HG03097 (cell line): ENCODE results near the gene KIF25.
"Not testable (repeated sequence)": the region's sequence is repeated elsewhere in the genome, so short reads cannot be mapped to it uniquely, and the experiment has no call there.

Experiments
- ATAC-seq: cut with Tn5 transposase; IDR thresholded peaks from one replicate; pipeline ENCODE4 v1.9.1; 2021; ENCODE audit not compliant: unreplicated experiment, low FRiP score

The KIF25 gene

DNA sequence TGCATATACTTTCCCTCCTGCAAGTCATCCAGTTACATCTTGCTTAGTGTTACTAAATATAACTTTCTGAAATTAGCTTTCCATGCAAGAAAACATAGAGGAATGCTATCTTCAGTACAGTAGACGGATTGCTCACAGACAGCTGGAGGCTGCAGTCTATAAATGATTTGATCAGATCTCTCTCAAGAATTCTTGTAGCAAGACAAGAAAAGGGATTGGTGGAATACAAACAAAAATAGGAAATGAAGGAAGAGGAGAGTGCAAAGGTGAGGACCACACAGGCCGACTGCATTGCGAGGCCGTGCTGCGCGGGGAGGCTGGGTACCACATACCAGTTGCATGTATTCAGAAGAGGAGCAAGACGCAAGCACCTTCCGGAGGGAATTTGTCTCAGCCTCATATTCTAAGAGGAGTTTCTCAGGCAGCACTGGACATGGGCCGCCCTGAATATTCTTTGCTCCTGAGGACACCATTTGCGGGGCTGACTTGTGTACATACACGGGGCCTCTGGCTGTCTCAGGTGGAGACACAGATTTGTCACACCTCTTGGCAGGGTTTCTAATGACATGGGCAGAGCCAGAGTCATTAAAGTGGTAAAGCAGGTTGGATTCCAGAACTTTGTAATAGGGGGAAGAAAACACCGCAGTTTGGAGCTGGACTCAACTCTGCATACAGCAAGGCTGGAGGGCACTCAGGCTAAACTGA, 22.7 kb upstream of the KIF25 start:
- ATAC-seq: no peak

DNA sequence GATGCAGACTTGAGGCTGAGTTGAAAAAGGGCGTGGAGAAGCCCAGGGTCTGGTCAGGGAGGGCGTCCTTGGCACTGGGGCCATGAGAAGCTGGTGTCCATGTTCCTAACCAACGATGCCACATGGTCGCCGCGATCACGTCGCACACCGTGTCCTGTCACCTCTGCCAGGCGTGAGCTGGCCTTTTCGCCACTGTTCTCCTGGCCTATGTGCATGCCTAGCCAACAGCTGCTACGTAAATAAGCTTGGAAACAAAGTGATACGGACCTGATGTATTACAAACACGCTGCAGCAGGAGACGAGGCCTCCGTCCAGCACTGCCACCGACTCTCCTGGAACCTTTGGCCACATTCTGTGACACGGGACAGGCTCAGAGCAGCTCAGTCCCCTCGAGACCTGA, 22.0 kb upstream of the KIF25 start:
- no peak for ATAC-seq

DNA sequence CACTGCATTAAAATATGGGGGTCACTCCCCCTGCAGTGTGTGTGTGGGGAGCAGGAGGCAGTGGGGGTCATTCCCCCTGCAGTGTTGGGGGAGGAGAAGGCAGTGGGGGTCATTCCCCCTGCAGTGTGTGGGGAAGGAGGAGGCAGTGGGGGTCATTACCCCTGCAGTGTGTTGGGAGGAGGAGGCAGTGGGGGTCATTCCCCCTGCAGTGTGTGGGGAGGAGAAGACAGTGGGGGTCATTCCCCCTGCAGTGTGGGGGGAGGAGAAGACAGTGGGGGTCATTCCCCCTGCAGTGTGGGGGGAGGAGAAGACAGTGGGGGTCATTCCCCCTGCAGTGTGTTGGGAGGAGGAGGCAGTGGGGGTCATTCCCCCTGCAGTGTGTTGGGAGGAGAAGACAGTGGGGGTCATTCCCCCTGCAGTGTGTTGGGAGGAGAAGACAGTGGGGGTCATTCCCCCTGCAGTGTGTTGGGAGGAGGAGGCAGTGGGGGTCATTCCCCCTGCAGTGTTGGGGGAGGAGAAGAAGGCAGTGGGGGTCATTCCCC, 21.3 kb upstream of the KIF25 start:
- not testable (repeated sequence) for ATAC-seq

DNA sequence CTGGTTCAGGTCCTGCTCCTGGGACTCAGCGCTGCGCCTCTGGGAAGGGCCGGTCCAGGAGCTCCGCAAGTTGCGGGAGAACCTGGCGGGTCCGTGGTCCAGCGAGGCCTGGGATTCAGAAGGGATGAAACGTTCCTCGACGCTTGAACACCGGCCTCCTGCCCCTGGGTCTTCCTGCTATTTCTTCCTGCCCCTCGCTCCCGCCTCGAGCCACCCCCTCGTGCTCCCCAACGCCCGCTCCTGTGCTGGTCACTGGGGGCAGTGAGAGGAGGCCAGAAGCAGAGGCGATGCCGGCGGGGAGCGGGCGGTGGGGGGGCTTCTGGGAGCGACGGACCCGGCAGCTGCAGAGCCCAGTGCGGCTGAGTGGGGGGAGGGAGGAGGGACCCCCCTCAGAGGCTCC, 20.8 kb upstream of the KIF25 start:
- no peak for ATAC-seq

DNA sequence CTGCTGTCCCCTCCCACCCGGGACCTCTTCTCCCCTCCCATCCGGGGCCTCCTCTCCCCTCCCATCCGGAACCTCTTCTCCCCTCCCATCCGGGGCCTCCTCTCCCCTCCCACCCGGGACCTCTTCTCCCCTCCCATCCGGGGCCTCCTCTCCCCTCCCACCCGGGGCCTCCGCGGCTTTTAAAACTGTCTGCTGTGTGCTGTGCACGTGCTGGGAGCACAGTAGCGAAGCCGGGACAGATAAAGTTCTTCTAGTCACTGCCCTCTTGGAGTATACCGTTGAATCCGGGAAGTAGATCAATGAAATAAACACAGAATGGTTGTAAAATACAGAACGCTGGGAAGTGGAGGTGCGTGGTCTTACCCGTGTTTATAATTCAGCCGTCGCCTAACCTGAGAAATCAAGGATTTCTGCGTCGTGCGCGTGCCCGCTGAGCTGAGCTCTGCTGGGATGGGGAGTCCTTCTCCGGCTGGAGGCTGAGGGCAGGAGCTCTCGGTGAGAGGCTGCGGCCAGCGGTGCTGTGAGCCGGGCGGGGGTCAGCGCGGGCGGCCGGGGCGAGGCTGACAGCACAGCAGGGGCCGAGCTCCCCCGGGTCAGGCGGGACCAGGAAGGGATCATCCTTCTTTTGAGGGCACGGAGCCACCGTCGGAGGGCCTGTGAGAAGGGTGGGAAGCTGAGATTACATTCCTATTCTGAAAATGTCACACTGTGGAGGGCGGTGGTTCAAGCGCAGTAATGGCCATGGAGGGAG, 19.6 kb upstream of the KIF25 start:
- ATAC-seq: no peak

DNA sequence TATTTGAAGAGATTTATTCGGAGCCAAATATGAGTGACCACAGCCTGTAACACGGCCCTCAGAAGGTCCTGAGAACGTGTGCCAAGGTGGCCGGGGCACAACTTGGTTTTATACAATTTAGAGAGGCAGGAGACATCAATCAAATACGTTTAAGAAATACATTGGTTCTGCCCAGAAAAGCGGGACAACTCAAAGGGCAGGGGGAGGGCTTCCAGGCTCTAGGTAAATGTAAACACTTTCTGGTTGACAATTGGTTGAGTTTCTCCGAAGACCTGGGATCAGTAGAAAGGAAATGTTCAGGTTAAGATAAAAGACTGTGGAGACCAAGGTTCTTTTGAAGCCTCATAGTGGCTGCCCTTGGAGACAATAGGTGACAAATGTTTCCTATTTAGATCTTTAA, 18.9 kb upstream of the KIF25 start:
- no peak for ATAC-seq

DNA sequence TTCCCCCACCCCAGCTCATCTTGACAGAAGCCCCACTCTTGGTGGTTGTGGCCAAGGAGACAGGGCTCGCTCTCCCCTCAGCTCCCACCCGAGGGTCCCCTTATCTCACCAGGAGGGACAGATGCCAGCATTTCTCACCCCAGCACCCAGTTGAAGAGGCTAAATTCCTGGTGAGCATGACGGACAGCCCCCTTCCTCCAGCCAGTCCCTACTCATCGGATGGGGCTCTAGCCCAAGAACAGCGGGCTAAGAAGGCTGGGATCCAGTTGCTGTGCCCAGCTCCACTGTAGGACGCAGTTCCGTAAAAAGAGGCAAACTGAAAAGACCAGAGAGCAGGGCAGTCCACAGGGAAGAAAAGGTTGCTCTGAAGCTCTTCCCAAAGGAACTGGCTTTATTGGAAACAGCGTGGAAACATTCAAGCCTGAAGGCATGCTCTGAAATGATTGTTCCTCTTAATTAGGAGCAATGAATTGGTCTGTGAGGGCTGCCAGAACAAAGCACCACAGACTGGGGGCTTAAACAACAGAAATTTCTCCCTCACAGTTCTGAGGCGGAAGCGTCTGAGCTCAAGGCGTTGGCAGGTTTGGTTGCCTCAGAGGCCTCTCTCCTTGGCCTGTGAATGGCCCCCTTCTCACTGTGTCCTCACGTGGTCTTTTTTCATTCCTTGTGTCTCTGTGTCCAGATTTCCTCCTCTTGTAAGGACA, 17.9 kb upstream of the KIF25 start:
- ATAC-seq: no peak

DNA sequence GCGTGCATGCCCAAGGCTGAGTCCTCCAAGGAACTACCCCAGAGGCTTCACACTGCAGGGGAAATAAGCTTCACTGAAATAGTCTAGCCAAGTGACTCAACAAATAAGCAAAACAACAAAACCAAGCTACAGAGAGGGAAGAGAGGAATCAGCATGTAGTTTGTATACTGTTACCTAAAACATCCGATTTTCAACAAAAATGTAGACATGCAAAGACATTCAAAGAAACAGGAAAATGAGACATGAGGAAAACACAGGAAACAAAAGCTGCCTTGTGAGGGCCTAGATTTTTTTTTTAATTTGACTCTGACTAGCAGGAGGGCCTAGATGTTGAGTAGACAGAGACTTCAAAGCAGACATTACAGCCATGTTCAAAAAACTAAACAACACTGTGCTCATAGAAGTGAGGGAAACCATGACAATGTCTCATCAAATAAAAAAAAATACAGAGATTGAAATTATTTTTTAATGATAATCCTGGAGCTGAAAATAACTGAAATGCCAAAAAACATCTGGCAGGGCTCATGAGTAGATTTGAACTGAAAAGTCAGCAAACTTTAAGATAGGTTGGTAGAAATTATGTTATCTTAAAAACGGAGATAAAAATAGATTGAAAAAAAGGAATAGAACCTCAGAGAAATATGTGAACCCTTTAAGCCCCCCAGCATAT, 16.4 kb upstream of the KIF25 start:
- no peak for ATAC-seq

DNA sequence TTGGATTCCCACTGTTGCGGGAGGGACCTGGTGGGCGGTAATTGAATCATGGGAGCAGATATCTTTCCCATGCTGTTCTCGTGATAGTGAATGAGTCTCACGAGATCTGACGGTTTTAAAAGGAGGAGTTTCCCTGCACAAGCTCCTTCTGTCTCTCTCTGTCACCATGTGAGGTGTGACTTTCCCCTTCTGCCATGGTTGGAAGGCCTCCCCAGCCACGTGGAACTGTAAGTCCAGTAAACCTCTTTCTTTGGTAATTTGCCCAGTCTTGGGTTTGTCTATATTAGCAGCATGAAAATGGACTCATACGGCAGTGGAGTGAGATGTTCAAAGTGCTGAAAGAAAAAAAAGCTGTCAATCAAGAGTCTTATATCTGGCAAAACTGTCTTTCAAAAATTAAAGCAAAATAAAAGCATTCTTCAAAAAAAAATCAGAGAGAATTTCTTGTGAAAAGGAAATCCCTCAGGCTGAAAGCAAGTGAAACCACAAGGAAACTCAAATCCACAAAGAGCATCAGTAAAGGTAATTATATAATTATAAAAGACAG, 15.5 kb upstream of the KIF25 start:
- ATAC-seq: no peak

DNA sequence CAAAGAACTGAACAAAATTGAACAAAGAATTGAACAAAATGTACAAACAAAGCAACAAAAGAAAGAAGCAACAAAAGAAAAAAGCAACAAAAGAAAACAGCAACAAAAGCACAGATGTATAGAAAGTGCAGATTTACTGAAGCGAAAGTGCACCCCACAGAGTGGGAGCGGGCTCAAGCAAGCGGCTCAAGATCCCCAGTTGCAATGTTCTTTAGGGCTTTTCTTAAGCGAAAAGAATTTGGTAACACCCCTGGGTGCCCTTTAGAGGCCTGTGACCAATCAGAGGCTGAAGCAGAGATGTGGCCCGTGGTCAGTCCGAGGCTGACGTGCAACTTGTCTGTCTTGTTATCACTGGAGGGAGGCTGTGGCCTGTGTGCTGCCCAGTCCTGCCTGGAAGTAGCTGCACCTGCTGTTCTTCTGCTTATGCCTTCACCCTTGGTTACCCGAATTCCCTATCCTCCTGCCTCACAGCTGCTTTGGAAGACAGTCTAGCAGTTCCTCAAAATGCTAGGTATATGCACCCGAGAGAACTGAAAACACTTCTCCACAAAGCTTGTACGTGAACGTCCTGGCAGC, 13.2 kb upstream of the KIF25 start:
- no peak for ATAC-seq

DNA sequence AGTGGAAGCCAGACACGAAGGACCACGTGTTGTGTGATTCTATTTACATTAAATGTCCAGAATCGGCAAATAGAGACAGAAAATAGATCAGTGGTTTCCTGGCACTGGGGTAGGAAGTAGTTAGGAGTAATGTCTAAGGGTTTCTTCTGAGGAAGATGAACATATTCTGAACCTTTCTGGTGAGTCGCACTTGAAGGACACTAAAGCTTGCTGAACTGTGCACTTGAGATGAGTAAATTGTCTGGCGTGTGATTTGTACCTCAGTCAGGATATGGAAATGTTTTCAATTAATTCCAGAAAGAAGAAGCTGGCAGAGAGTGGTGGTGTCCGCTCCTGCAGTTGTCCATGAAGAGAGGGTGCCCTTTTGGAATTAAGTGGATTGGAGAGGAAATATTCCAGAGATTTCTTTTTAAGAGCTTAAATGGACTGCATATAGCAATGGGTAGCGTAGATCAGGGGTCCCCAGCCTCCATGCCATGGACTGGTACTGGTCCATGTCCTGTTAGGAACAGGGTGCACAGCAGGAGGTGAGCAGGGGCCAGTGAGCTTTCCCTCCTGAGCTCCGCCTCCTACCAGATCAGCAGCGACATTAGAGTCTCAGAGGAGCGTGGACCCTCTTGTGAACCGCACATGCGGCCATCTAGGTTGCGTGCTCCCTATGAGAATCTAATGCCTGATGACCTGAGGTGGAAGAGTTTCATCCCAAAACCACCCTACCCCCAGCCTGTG, 12.4 kb upstream of the KIF25 start:
- ATAC-seq: no peak

DNA sequence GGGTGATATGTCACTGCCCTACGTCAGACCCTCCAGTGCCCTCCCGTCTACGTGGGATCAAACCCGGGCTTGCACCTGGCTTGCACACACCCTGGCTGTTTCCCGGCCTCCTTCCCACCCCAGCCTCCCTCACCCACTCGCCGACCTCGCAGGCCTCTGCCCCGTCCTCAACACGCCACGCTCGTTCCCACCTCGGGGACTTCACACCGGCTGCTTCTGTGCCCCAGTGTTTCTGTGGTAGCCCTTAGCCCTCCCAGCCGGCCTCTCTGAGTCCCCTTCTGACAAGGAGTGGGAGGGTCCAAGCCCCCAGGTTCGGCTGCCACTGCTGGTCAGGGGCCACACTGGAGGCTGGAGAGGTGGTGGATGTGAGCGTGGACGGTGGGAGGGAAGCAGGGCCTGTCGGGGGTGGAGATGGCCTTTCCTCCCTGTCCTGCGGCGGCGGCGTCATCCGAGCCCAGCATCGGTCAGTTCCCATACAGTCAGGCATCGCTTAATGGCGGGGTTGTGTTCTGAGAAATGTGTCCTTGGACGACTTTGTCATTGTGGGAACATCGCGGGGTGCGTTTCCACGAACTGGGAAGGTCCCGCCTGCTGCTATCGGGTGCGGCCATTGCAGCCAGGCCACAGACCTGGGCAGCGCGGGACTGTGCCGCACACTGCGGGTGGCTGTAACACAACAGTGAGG, 11.4 kb upstream of the KIF25 start:
- ATAC-seq: no peak

DNA sequence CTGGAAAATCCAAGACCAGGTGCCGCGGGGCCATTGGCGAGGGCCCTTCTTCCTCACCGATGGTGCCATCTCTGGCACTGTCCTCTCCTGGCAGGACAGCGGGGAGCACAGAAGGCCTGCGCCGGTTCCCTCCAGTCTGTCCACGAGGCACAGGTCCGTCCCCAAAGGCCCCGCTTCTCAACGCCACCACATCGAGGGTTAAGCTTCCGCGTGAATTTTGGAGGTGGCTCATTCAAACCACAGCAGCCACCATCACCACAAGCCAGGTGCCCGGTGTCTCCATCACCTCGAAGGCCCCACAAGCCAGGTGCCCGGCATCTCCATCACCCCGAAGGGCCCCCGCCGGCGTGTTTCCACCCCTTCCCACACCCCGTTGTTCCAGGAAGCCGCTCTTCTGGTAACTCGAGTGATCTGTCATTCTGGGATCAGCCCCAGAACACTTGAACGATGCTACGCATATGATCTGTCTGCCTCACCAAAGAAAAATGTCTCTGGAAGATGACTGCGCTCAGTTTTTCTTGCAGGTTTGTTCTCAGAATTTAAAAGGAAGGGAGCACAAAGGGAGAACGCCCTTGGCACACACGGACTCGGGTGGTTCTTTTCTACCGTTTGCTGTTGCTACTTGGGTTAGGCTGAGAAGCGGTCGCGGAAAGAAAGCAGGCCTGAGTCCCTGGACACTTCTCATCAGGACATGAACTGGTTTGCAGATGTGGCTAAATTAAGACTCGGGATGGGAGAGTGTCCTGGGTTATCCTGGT, 9.9 kb upstream of the KIF25 start:
- ATAC-seq: no peak

DNA sequence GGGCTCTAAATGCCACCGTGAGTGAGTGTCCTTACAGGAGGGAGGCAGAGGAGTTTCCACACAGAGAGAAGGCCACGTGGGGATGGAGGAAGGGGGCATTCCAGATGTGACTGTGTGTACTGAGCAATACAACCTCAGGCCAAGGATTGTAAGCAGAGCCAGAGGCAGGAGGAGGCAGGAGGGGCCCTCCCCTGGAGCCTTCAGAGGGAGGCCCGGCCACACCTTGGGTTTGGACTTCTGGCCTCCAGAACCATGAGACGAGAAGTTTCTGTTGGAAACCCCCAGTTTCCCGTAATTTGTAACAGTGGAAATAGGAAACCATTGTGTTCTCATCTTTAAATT, 9.3 kb upstream of the KIF25 start:
- ATAC-seq: no peak

DNA sequence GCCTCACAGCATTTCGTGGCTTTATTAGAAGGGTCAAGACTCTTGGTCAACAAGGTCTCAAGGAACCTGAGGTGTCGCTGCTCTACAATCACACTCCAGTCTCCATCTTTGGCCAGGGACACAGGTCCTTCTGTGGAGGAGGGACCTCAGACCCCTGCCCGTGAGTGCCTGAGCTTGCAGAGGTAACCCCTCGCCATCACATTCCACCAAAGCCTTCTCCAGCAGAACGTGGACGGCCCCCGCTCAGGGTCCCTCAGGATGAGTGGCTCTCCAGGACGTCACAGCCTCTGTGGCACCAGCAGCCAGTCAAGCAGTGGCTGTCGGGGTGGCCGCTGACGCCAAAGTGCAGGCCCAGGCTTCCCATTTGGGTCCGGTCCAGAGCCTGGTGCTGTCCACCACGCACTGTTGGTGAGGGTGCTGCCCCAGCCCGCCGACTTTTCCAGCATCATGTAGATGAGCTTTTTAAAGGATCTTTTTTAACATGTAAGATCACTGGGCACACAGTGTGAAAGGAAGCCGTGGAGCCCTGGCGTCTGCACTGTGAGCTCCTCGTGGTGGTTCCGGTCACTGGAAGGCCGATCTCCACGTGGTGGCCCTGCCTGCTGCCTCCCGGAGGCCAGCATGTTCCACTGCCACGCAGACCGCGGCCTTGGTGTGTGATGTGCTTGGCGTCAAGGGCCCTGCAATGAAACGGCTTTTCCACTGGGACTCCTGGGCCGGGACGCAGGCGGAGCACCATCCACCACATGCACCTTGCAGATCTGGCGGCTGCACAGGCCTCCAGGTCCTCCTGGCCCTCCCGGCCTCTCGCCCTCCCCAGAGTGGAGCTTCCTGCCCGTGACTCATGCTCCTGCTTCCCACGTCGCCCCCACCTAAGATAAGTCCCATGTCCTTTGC, 8.3 kb upstream of the KIF25 start:
- no peak for ATAC-seq

DNA sequence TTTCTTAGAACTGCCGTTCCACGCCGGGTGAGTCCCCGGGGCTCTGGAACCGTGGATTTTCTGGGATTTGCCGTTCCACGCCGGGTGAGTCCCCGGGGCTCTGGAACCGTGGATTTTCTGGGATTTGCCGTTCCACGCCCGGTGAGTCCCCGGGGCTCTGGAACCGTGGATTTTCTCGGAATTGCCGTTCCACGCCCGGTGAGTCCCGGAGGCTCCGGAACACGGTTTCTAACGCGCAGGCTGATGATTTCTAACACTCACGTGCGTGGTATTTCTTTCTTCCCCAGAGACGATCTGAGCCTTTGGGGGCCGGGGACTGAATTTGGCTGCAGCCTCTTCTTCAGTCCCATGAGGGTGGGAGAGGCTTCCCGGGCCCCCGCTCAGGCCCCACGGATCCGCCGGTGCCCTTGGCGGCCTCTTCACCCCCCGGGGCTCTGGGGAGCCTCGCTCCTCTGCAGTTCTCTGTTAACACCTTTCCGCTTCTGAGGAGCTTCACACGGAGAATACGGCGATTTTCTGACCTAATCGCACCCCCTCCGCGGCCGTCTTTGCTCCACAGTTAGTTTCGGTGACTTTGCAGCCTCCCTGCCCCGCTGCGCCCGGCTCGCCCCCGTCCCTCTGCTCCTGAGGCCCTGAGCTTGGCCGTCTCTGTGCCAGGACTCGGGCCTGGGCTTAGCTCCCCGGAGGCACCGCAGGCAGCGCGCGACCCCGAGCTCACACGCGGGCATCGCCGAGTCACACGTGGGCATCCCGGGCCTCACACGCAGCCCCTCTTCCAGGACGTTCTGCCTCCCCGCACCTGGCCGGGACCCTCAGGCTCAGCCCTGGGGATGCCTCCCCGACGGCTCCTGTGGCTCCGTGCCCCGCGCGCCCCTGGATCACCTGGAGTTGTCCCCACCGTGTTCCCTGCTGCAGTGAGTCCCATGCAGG, 7.2 kb upstream of the KIF25 start:
- ATAC-seq: no peak
